Motor neuron (in vitro differentiated cells): Measurements from ENCODE around the gene HOXB2. TPM values are rescaled to one million over a fixed set of nuclear protein-coding genes. Genes with fewer than 3 reads are reported as not detected.
"Not testable (repeated sequence)": the region's sequence is repeated elsewhere in the genome, so short reads cannot be mapped to it uniquely, and the experiment has no call there.

Experiments
- ATAC-seq, 8 experiments: fragments of 200-7000 bp; cut with Tn5 transposase; replicated peaks in 6 of 8; 2 replicates each; pipeline ENCODE4 v1.8.0; 2021; ENCODE audit warnings: mild to moderate bottlenecking in 8 of 8, moderate library complexity in 8 of 8
- H3K27ac ChIP-seq, 2 donors: fragments of 250-450 bp; sonication (Bioruptor Pico); 2 replicates each; pipeline ENCODE4 v1.9.0; 2021; ENCODE audit warnings: antibody characterized with exemption in 2 of 2, mild to moderate bottlenecking in 2 of 2, moderate library complexity in 1 of 2
- H3K4me1 ChIP-seq, 2 donors: fragments of 250-450 bp; sonication (Bioruptor Pico); replicated peaks in 1 of 2; 2 replicates each; pipeline ENCODE4 v1.6.1; 2021; ENCODE audit warnings: antibody characterized with exemption in 2 of 2, mild to moderate bottlenecking in 2 of 2, moderate library complexity in 1 of 2
- H3K4me3 ChIP-seq, 5 donors: fragments of 250-450 bp; sonication (Bioruptor Pico); 2 replicates each; pipeline ENCODE4 v1.9.0; 2021; ENCODE audit warnings: antibody characterized with exemption in 5 of 5, mild to moderate bottlenecking in 5 of 5, moderate library complexity in 4 of 5
- WGBS, 10 experiments: fragments of 450-650 bp; shearing (Covaris generic); methylation state at CpG; one replicate each; pipeline ENCODE4 v1.0.0; 2022; 5-methylcytosine and 5-hydroxymethylcytosine counted together
- in situ Hi-C, 9 experiments: fragments of 400-800 bp; cut with MboI; loops; one replicate each; pipeline ENCODE4 v1.15.0; 2021; ENCODE audit warnings: low sequenced_read_pairs in 9 of 9, low pct_unique_long_range_greater_than_20kb in 2 of 9; ENCODE audit not compliant: unreplicated experiment in 9 of 9
- total RNA-seq, 8 experiments: library from RNA; unstranded; fragments of 300-600 nt; gene quantifications; 2 replicates each; pipeline versions ENCODE4 v1.2.3 to v1.2.4, GENCODE V29; 2022

HOXB2 gene
- total RNA-seq, 8 experiments from 2014 or later: 9.3 to 54.4 (median 26.2) TPM

DNA sequence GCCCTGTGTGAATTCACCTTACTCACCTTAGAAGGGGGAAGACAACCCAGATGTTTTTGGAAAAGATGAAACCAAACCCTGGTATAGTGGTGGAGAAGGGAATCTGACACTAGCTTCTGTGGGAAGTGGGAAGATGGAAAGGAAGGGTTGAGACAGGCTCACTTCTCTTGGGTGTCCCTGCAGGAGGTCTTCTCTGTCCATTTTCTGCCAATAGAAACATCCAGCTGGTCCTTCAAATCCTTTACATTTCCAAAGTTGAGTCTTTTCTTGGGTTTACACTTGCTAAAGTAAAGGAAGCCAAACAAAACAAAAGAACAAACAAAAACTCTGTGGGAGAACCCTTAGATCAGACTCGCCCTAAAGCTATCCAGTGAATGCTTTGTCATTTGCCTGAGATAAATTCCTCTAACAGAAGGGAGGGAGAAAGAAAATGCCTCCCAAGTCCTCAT, 24.3 kb downstream of the HOXB2 start:
- Histone ChIP-seq H3K27ac (no peak overlapping the region), H3K4me1 (peaks cover 26% of the 10 kb centered on the region in 2 donors), H3K4me3 (no peak overlapping the region)
- WGBS, 10 experiments: 50 to 100% (median 71%) methylated on average over 1 of the region's 1 CpG; no CpG with 5 or more reads in 4 of the 10 experiments
- in situ Hi-C loops: no loop called here
- ATAC-seq: peak in 1 of 8 experiments; percentile 59

DNA sequence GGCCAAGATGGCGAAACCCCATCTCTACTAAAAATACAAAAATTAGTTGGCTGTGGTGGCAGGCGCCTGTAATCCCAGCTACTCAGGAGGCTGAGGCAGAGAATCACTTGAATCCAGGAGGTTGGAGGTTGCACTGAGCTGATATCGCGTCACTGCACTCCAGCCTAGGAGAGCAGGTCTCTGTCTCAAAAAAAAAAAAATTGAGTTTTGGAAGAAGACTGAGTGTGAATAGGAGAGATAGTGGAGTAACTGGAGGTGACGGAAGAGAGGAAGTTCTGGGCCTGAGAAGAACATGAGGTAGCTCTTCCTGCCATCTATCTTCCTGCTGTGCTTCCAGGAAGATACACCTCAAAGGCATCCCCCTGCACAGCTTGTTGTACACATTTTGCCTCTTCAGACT, 25.5 kb downstream of the HOXB2 start:
- H3K27ac ChIP-seq: no peak overlapping the region
- in situ Hi-C loops: no loop called here
- peaks cover 23 to 25% of the 10 kb centered on the region in 2 donors for H3K4me1 ChIP-seq
- WGBS, 10 experiments: 74 to 100% (median 93%) methylated on average over 1 to 5 of the region's 5 CpGs; no CpG with 5 or more reads in 3 of the 10 experiments
- ATAC-seq: no peak
- no peak overlapping the region for H3K4me3 ChIP-seq

GRCh38 chr17:48517478-48517877, 27.4 kb downstream of the HOXB2 start:
- WGBS, 10 experiments: 8 to 60% (median 43%) methylated on average over 1 to 3 of the region's 3 CpGs
- H3K4me1 ChIP-seq: peaks cover 19 to 25% of the 10 kb centered on the region in 2 donors

GRCh38 chr17:48515925-48516900, 28.7 kb downstream of the HOXB2 start:
- in situ Hi-C loops: no loop called here
- Histone ChIP-seq H3K4me1 (peaks cover 12 to 17% of the 10 kb centered on the region in 2 donors), H3K27ac (peak overlapping the region; percentile 17 to 40), H3K4me3 (no peak overlapping the region)
- 0 to 83% (median 48%) methylated on average over 1 to 3 of the region's 3 CpGs; no CpG with 5 or more reads in 2 of the 10 experiments for WGBS, 10 experiments
- ATAC-seq: peak in 4 of 8 experiments; percentile 39 to 62 (median 52)

More at GRCh38 chr17:48517478-48517877, 27.4 kb downstream of the HOXB2 start:
- ATAC-seq: no peak
- Histone ChIP-seq H3K4me3 (no peak overlapping the region), H3K27ac (no peak overlapping the region)
- in situ Hi-C loops: no loop called here

DNA sequence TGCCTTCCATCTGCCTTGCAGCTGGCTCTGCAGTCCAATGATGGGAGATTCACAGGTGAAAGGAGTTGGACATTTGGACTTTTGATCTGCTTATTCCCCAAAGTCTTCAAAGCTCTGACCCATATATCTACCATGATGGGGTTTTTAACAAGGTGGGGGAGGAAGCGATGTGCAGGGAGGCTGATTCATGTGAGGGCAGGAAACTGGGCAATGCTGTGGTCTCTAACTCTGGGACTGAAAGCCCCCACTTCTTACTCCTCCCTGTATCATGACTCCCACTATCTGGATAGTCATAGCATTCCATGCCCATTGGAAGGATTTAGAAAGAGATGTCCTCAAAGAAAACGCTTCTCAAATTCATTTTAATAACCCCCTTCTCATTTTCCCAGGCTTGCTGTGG, 30.4 kb downstream of the HOXB2 start:
- in situ Hi-C loops: no loop called here
- Histone ChIP-seq H3K4me3 (no peak overlapping the region), H3K27ac (no peak overlapping the region), H3K4me1 (peaks cover 12 to 17% of the 10 kb centered on the region in 2 donors)
- no peak for ATAC-seq
- WGBS, 10 experiments: 20 to 100% (median 83%) methylated on average over 1 to 2 of the region's 2 CpGs; no CpG with 5 or more reads in 4 of the 10 experiments

DNA sequence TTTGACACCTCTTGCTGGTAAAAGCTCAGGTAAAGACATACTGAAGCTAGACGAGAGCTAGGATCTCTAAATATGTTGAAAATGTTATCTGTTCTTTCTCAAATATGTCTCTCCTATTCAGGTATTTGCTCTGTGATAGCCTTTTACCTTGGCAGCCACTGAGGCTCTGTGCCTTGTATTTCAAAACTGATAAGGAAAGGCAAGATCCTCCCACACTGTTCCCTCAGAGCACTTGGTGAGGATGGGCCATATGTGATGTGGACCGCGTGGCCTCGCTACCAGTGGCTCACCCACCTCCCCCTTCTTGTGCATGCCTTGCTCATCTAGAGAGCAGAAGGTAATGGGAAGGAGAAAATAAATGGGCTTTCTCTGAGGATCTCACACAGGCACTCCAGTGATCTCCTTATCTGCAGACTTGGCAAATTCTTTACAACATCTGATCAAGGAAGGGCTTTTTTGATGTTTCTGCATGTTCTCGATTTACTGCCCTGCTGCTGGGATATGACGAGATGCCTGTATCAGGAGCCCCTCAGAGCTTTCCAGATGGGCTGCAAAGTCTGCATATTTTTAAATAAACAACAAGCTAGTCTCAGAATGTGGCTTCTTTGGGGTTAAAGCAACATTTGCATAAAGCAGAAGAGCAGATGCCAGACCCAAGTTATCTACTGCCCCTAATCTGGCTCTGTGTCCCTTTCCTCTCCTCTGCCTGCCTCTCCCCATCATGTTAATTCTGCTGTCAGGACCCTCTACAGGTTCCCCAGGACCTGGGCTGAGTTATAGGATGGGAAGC, 31.0 kb downstream of the HOXB2 start:
- Histone ChIP-seq H3K4me3 (no peak overlapping the region), H3K27ac (no peak overlapping the region), H3K4me1 (peaks cover 12 to 17% of the 10 kb centered on the region in 2 donors)
- peak in 4 of 8 experiments; percentile 29 to 88 (median 42) for ATAC-seq
- in situ Hi-C loops: no loop called here
- 10 to 100% (median 59%) methylated on average over 1 to 5 of the region's 6 CpGs; no CpG with 5 or more reads in 2 of the 10 experiments for WGBS, 10 experiments

DNA sequence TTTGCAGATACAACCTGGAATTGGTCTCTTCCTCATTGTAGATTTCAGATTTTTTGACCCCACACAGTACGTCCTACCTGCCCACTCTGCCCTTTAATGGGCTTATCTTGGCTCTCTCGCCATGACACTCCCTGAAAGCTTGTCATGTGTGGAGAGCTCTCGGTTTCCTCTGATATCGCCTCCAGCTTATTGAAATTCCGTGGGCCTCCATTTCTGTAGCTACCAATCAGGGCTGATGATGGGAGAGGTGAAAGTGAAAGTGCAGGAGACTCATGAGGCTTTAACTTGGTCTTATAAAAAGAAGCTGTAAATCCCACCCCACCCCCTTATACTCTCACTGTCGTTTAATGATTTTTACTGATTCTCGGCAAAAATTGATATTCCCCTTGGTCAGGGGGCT, 31.8 kb downstream of the HOXB2 start:
- H3K4me1 ChIP-seq: peaks cover 12 to 17% of the 10 kb centered on the region in 2 donors
- 55 to 100% (median 82%) methylated on average over 1 to 7 of the region's 7 CpGs; no CpG with 5 or more reads in 1 of the 10 experiments for WGBS, 10 experiments
- in situ Hi-C loops: no loop called here
- H3K27ac ChIP-seq: no peak overlapping the region
- H3K4me3 ChIP-seq: no peak overlapping the region
- ATAC-seq: peak in 1 of 8 experiments; percentile 77

DNA sequence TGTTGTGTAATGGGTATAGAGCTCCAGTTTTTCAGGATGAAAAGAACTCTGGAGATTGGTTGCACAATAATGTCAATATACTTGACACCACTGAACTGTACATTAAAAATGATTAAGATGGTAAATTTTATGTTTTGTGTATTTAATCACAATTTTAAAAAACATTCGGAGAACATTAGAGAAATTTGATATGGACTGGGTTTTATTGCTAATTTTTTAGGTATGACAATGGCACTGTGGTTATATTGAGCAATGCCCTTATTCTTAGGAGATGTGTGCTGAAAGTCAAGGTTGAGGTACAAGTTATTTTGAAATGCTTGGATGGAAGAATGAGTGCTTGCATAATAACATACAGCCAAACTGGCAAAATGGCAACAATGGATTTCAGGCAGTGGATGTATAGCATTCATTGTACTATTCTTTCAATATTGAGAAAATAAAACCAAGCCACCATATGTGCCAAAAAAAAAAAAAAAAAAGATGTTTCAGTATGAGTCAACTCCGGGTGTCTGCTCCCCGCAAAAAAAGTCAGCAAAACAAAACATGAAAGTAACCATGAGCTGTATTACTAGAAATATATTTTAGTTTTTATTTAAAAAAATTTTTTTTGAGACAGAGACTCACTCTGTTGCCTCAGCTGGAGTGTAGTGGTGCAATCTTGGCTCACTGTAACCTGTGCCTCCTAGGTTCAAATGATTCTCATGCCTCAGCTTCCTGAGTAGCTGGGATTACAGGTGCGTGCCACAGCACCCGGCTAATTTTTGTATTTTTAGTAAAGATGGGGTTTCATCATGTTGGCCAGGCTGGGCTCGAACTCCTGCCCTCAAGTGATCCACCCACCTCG, 33.9 kb downstream of the HOXB2 start:
- 41 to 100% (median 85%) methylated on average over 1 to 6 of the region's 7 CpGs for WGBS, 10 experiments
- in situ Hi-C loops: no loop called here
- ATAC-seq: no peak
- H3K4me1 ChIP-seq: peaks cover 11 to 16% of the 10 kb centered on the region in 2 donors
- H3K27ac ChIP-seq: no peak overlapping the region
- H3K4me3 ChIP-seq: no peak overlapping the region

GRCh38 chr17:48510381-48510760, 34.5 kb downstream of the HOXB2 start:
- H3K4me1 ChIP-seq: peaks cover 15 to 21% of the 10 kb centered on the region in 2 donors
- no peak overlapping the region for H3K4me3 ChIP-seq
- 67 to 100% (median 100%) methylated on average over 1 to 2 of the region's 2 CpGs for WGBS, 10 experiments
- no peak for ATAC-seq
- in situ Hi-C loops: no loop called here
- H3K27ac ChIP-seq: no peak overlapping the region

GRCh38 chr17:48509708-48510107, 35.2 kb downstream of the HOXB2 start:
- H3K27ac ChIP-seq, in situ Hi-C loops, ATAC-seq, H3K4me3 ChIP-seq: not testable (repeated sequence)
- H3K4me1 ChIP-seq: peaks cover 15 to 21% of the 10 kb centered on the region in 2 donors
- WGBS, 10 experiments: 83 to 100% (median 88%) methylated on average over 1 to 3 of the region's 7 CpGs; no CpG with 5 or more reads in 4 of the 10 experiments

GRCh38 chr17:48506246-48506645, 38.7 kb downstream of the HOXB2 start:
- in situ Hi-C loops: no loop called here
- 24 to 93% (median 50%) methylated on average over 1 to 5 of the region's 5 CpGs; no CpG with 5 or more reads in 2 of the 10 experiments for WGBS, 10 experiments
- H3K27ac ChIP-seq: no peak overlapping the region
- peak in 7 of 8 experiments; percentile 13 to 70 (median 35) for ATAC-seq
- H3K4me3 ChIP-seq: no peak overlapping the region
- H3K4me1 ChIP-seq: peaks cover 22 to 25% of the 10 kb centered on the region in 2 donors

DNA sequence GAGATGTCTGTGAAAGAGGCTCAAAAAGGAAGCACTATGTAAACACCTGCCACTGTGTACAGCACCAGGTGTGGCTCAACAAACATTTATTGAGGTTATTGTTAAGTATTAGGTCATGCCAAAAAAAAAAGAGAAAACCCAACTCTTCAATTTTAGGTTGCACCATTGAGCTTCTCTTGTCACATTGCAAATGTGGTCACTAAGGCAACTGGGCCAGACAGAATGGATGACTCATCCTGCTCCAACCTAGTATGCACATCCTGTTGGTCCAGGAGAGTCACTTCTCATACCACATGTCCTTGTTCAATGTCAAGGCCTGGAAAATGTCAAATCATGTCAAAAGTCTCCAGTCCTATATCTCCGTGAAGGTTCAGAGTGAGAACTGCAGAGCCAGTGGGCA, 39.1 kb downstream of the HOXB2 start:
- H3K27ac ChIP-seq: peak overlapping the region in 1 of 2 donors; percentile 22
- WGBS, 10 experiments: 9 to 100% (median 57%) methylated on average over 1 of the region's 1 CpG; no CpG with 5 or more reads in 3 of the 10 experiments

More for the DNA sequence above, 39.1 kb downstream of the HOXB2 start:
- Histone ChIP-seq H3K4me3 (no peak overlapping the region), H3K4me1 (peaks cover 22 to 30% of the 10 kb centered on the region in 2 donors)
- ATAC-seq: peak; percentile 76 to 99 (median 94)
- in situ Hi-C loops: no loop called here
